Right lobe of liver (tissue), 4 donors: ENCODE results near the gene ZC3H7A.

Experiments
- POLR2A ChIP-seq: fragments of 450-650 bp; IDR thresholded peaks from one replicate; pipeline ENCODE4 v1.6.1; 2017; ENCODE audit warnings: antibody characterized with exemption, mild to moderate bottlenecking
- TF ChIP-seq, protein P1 (sequence below), 4 donors: fragments of 200-600 bp in 3 of 4; fragments of 450-650 bp in 1 of 4; IDR thresholded peaks; one replicate each; pipeline versions ENCODE4 v1.5.1 to v1.8.0; 2016 to 2022; ENCODE audit warnings: antibody characterized with exemption in 4 of 4, mild to moderate bottlenecking in 2 of 4
- donor health status: DM: no; HTN: no; CAD: no.
- donor health status: DM: no; HTN: no; CAD: no.
- donor health status: DM: no; HTN: yes; CAD: no.

DNA sequence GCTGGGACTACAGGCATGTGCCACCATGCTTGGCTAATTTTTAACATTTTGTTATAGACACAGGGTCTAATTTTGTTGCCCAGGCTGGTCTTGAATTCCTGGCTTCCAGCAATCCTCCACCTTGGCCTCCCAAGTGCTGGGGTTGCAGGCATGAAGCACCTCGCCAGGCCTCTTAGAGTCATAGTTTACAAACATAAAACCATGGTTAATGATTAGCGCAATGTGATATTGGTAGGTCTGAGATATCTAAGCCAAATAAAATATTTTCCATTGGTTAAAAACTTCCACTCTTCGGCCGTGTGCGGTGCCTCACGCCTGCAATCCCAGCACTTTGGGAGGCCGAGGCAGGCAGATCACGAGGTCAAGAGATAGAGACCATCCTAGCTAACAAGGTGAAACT lies 71.0 kb downstream of the ZC3H7A start:
- TF ChIP-seq, protein P1, sequence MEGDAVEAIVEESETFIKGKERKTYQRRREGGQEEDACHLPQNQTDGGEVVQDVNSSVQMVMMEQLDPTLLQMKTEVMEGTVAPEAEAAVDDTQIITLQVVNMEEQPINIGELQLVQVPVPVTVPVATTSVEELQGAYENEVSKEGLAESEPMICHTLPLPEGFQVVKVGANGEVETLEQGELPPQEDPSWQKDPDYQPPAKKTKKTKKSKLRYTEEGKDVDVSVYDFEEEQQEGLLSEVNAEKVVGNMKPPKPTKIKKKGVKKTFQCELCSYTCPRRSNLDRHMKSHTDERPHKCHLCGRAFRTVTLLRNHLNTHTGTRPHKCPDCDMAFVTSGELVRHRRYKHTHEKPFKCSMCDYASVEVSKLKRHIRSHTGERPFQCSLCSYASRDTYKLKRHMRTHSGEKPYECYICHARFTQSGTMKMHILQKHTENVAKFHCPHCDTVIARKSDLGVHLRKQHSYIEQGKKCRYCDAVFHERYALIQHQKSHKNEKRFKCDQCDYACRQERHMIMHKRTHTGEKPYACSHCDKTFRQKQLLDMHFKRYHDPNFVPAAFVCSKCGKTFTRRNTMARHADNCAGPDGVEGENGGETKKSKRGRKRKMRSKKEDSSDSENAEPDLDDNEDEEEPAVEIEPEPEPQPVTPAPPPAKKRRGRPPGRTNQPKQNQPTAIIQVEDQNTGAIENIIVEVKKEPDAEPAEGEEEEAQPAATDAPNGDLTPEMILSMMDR (IDR thresholded peaks at IDR 0.05) = no peak
- TF ChIP-seq POLR2A = no peak
